Activated B cell treated with CpG ODN at 0.5 μM for 24 hours (primary cell): Measurements from ENCODE around the gene EHBP1L1. TPM values are rescaled to one million over a fixed set of nuclear protein-coding genes. Genes with fewer than 3 reads are reported as not detected.

Source experiments
- ATAC-seq: fragments of 200-7000 bp; cut with Tn5 transposase; one replicate; pipeline ENCODE4 v1.10.0; 2021; ENCODE audit warnings: low read depth, mild to moderate bottlenecking, moderate library complexity
- CTCF ChIA-PET: fragments of 350-600 bp; sonication (Branson Sonifier 250); formaldehyde crosslinking; loops from one replicate; lab custom pipeline; 2021; ENCODE audit warnings: antibody characterized with exemption; lab: Charles Lee
- POLR2A ChIA-PET: fragments of 350-600 bp; sonication (Branson Sonifier 250); formaldehyde crosslinking; loops from one replicate; lab custom pipeline; 2021; ENCODE audit warnings: antibody characterized with exemption; lab: Charles Lee
- DNase-seq: peaks from one replicate; pipeline ENCODE4 v3.0.0; 2022
- H3K27ac Mint-ChIP-seq: one replicate; pipeline ENCODE4 v1.8.0; 2020; ENCODE audit warnings: mixed read lengths
- H3K27me3 Mint-ChIP-seq: one replicate; pipeline ENCODE4 v1.8.0; 2021; ENCODE audit warnings: mixed read lengths
- H3K36me3 Mint-ChIP-seq: one replicate; pipeline ENCODE4 v1.8.0; 2021; ENCODE audit warnings: low read depth, mixed read lengths
- H3K4me1 Mint-ChIP-seq: one replicate; pipeline ENCODE4 v1.8.0; 2021; ENCODE audit warnings: mixed read lengths
- H3K4me3 Mint-ChIP-seq: one replicate; pipeline ENCODE4 v1.8.0; 2020; ENCODE audit warnings: mild to moderate bottlenecking, mixed read lengths
- H3K9me3 Mint-ChIP-seq: one replicate; pipeline ENCODE4 v1.8.0; 2020; ENCODE audit warnings: mixed read lengths
- intact Hi-C: fragments of 100-400 bp; cut with micrococcal nuclease; formaldehyde crosslinking; loops from one replicate; pipeline ENCODE4 v1.15.1; 2024
- total RNA-seq: library from RNA; stranded (reverse); gene quantifications from 2 replicates; pipeline ENCODE4 v1.2.3, GENCODE V29; 2022
- TF ChIP-seq, protein P1 (sequence below): fragments of 200-600 bp; IDR thresholded peaks from one replicate; pipeline ENCODE4 v1.8.0; 2022; ENCODE audit warnings: antibody characterized with exemption, mild to moderate bottlenecking

Gene EHBP1L1
- total RNA-seq, 1 donor from 2014 or later = 163 TPM

DNA sequence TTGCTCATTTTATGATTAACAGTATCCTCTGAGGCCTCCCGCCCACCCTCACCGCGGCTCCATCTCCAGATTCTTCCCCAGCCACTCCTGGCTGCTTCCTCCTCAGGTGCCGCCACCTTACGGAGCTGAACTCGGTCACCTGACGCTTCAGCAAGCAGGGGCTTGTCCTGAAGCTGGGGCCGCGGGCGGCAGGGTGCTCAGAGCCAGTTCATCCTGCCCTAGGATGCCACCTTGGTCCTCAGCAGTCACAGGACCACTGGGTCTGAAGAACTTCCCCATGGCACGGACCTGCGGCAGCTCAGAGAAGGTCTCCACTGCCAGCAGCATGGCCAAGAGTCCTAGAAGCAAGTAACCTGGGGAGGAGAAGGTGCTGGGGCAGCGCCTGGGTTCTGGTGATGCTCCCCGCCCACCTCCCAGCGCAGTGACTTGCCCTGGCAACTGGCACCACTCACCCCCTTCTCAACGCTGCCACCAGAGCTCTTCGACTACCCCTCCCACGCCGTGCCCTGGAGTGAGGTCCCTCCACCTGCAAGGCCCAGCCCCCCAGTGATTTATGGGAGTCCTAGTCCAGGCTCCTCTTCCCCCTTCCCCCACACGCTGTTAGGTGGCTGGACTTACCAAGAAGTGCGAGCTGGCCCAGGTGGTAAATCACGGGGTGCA, 17.1 kb downstream of the EHBP1L1 start:
- ATAC-seq = no peak
- POLR2A ChIA-PET = interaction anchor here (0.6 to 11.1 kb wide), 8 partner anchors 10 to 1428 kb away, joined by 3 to 239 read pairs (median 7); partner anchors contain the start of genes EHBP1L1, FAM89B, PCNX3 and SCYL1
- no peak overlapping the region for H3K27ac Mint-ChIP-seq

DNA sequence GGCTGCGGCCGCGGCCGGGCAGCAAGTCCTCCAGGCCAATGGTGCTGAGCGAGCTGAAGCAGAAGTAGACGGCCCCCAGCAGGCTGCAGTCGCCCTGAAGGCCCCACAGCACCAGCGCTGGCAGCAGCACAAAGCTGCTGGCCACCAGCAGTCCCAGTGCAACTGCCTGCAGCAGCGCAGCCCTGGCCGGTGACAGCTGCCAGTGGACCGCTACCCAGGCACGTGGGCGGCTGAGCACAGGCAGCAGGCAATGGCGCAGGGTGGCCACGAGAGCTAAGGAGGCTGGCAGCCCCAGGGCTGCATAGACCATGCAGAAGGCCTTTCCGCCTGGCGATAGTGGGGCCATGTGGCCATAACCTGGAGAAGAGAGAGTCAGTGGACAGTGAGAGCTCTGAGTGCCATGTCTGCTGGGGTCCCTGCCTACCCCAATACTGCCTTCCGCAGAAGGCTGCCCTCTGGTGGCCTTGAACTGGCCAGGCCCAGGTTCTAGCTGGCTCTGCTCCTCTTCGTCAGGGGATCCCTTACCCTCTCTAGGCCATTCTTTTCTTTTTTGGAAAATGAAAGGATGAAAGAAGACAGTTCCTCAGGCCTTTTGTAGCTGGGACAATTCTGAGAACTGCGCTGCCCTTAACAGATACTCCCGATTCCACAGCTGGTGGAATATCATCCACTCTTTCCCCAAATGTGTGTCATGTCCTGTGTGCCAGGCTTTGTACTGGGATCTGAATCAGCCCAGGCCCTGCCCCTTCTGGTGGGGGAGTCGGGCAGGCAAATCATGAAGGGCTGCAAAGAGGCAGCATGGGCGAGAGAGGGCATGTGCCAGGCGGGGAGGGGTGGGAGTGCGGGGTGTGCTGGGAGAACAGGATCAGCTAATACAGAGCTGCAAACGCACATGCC, 17.9 kb downstream of the EHBP1L1 start:
- Mint-ChIP-seq H3K36me3 (peaks cover 33% of the 10 kb centered on the region), H3K4me3 (no peak overlapping the region), H3K27ac (no peak overlapping the region), H3K4me1 (peaks cover 23% of the 10 kb centered on the region), H3K27me3 (no peaks in the 10 kb centered on the region), H3K9me3 (no peaks in the 10 kb centered on the region)
- peak; percentile 41 for ATAC-seq
- ChIA-PET POLR2A (interaction anchor here (0.5 to 11.1 kb wide), 12 partner anchors 9 to 1429 kb away, joined by 3 to 239 read pairs (median 5); partner anchors contain the start of genes EHBP1L1, FAM89B, PCNX3 and SCYL1), CTCF (interaction anchor here (0.9 to 4.1 kb wide), 22 partner anchors 9 to 244 kb away, joined by 3 to 48 read pairs (median 4); partner anchors contain the start of genes EHBP1L1, FAM89B, PCNX3 and SIPA1)
- DNase-seq = no peak
- intact Hi-C loops = loop anchor here (1.0 kb wide), 1 partner anchor 53 kb away; no protein-coding TSS in a partner anchor
- TF ChIP-seq, protein P1, sequence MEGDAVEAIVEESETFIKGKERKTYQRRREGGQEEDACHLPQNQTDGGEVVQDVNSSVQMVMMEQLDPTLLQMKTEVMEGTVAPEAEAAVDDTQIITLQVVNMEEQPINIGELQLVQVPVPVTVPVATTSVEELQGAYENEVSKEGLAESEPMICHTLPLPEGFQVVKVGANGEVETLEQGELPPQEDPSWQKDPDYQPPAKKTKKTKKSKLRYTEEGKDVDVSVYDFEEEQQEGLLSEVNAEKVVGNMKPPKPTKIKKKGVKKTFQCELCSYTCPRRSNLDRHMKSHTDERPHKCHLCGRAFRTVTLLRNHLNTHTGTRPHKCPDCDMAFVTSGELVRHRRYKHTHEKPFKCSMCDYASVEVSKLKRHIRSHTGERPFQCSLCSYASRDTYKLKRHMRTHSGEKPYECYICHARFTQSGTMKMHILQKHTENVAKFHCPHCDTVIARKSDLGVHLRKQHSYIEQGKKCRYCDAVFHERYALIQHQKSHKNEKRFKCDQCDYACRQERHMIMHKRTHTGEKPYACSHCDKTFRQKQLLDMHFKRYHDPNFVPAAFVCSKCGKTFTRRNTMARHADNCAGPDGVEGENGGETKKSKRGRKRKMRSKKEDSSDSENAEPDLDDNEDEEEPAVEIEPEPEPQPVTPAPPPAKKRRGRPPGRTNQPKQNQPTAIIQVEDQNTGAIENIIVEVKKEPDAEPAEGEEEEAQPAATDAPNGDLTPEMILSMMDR = peak; percentile 37

More for the DNA sequence above, 17.1 kb downstream of the EHBP1L1 start:
- no peaks in the 10 kb centered on the region for H3K9me3 Mint-ChIP-seq
- H3K4me1 Mint-ChIP-seq = peaks cover 31% of the 10 kb centered on the region
- DNase-seq = no peak
- peaks cover 27% of the 10 kb centered on the region for H3K36me3 Mint-ChIP-seq
- no peaks in the 10 kb centered on the region for H3K27me3 Mint-ChIP-seq
- intact Hi-C loops = loop anchor here (1.0 kb wide), 1 partner anchor 53 kb away; no protein-coding TSS in a partner anchor
- CTCF ChIA-PET = interaction anchor here (0.9 to 4.1 kb wide), 16 partner anchors 11 to 243 kb away, joined by 3 to 48 read pairs (median 4); partner anchors contain the start of genes EHBP1L1, FAM89B, SIPA1 and ZNRD2
- no peak overlapping the region for H3K4me3 Mint-ChIP-seq
- TF ChIP-seq, protein P1 = no peak

DNA sequence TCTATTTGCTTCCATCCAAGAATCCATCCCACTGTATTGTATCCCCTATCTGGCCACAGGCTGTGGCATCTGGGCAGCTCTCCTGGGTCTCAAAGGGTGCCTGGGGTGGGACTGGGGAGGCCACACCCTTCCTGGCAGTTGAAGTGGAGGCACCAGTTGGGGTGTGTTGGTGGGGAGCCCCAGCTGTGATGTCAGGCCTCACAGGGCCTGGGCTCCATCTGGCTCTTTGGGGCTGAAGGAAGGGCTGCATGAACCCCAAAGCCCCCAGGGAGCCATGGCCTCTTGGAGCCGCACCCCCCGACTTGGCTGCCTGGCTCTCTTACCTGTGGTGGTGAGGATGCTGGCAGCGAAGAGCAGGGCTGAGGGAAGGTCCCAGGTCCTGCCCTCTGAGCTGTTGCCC, 19.3 kb downstream of the EHBP1L1 start:
- Mint-ChIP-seq H3K4me3 (no peak overlapping the region), H3K27ac (no peak overlapping the region), H3K36me3 (peaks cover 34% of the 10 kb centered on the region), H3K4me1 (peaks cover 12% of the 10 kb centered on the region), H3K9me3 (no peaks in the 10 kb centered on the region), H3K27me3 (no peaks in the 10 kb centered on the region)
- intact Hi-C loops = no loop called here
- POLR2A ChIA-PET = interaction anchor here (0.6 to 11.1 kb wide), 5 partner anchors 14 to 78 kb away, joined by 3 to 239 read pairs (median 6); partner anchors contain the start of gene EHBP1L1
- ATAC-seq (no peak), DNase-seq (no peak)
- CTCF ChIA-PET = interaction anchor here (1.3 to 3.7 kb wide), 6 partner anchors 17 to 64 kb away, joined by 3 to 48 read pairs (median 5); partner anchors contain the start of genes FAM89B, SIPA1 and ZNRD2
- TF ChIP-seq, protein P1 = no peak

DNA sequence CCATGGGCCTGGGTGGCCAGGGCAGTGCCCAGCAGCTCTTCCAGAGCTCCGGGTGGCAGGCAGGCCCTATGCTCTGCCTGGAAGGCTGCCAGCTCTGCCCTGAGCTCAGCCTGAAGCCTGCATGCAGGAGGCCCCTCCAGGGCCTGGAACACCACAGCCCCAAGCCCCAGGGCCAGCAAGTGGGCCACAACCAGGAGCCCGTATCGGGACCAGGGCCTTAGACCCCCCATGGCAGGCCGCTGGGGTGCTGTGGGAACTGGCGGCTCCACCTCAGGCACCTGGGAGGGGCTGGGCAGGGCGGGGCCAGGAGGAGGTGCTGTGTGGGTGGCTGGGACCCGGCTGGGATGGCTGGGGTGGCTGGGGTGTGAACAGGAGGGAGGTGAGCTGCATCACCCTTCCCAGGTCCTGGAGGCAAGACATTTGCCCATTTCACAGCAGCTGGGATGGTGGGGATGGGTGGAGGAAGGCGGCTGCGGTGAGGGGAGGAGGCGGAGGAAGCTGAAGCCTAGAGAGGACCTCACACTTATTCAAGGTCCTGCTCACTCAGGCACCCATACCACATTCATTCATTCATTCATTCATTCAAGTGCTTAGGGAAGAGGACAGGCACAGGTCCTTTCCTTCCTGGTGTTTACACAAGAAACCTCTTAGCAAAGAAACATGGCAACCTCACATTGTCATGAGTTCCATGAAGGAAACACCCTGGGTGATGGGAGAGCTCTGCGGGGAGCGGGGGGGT, 19.9 kb downstream of the EHBP1L1 start, which contains the start of gene KCNK7:
TSS of gene KCNK7 (minus strand) at position 258 of the 739 bp plus-strand sequence. CDS start at position 230, 28 bp downstream.
- ATAC-seq = no peak
- POLR2A ChIA-PET = interaction anchor here (0.6 to 11.1 kb wide), 7 partner anchors 8 to 303 kb away, joined by 3 to 239 read pairs (median 6); partner anchors contain the start of gene EHBP1L1
- Mint-ChIP-seq H3K36me3 (peaks cover 30% of the 10 kb centered on the region), H3K27me3 (no peaks in the 10 kb centered on the region), H3K9me3 (no peaks in the 10 kb centered on the region), H3K4me3 (no peak within 1 kb of the TSS), H3K4me1 (peaks cover 14% of the 10 kb centered on the region), H3K27ac (peak within 1 kb of the TSS; percentile 7)
- intact Hi-C loops = no loop called here
- TF ChIP-seq, protein P1 = no peak
- CTCF ChIA-PET = interaction anchor here (1.3 to 3.7 kb wide), 2 partner anchors 24 to 55 kb away, joined by 3 to 48 read pairs; partner anchors contain the start of genes FAM89B and ZNRD2
- DNase-seq = no peak
